DOHH2 (cell line): ENCODE results near the gene SUGP2.

Source experiments
- H3F3A ChIP-seq: fragments of 200-600 bp; sonication (generic), shearing (Covaris generic); 2 replicates; pipeline ENCODE4 v1.6.0; 2016; ENCODE audit warnings: antibody characterized with exemption, mild to moderate bottlenecking; ENCODE audit not compliant: control insufficient read depth, insufficient read depth
- H3K27ac ChIP-seq: fragments of 200-600 bp; sonication (generic); 2 replicates; pipeline ENCODE4 v1.5.1; 2014; ENCODE audit warnings: low read depth, mild to moderate bottlenecking, low read length, moderate library complexity
- H3K27me3 ChIP-seq: fragments of 200-600 bp; sonication (generic); 2 replicates; pipeline ENCODE4 v1.6.1; 2014; ENCODE audit warnings: mild to moderate bottlenecking, low read length, mixed read lengths; ENCODE audit not compliant: control insufficient read depth
- H3K36me3 ChIP-seq: fragments of 200-600 bp; sonication (generic); 2 replicates; pipeline ENCODE4 v1.6.1; 2014; ENCODE audit warnings: mild to moderate bottlenecking, low read length, moderate library complexity, mixed read lengths; ENCODE audit not compliant: control insufficient read depth
- H3K4me1 ChIP-seq: fragments of 200-600 bp; sonication (generic); 2 replicates; pipeline ENCODE4 v1.6.1; 2014; ENCODE audit warnings: mild to moderate bottlenecking, low read length, mixed read lengths; ENCODE audit not compliant: control insufficient read depth
- H3K4me2 ChIP-seq: fragments of 200-600 bp; sonication (generic); 2 replicates; pipeline ENCODE4 v1.6.0; 2014; ENCODE audit warnings: mild to moderate bottlenecking, low read length, moderate library complexity
- H3K4me3 ChIP-seq: fragments of 200-600 bp; sonication (generic); 2 replicates; pipeline ENCODE4 v1.5.1; 2014; ENCODE audit warnings: mild to moderate bottlenecking, low read length, mixed read lengths
- H3K79me2 ChIP-seq: fragments of 200-600 bp; sonication (generic); 2 replicates; pipeline ENCODE4 v1.6.1; 2014; ENCODE audit warnings: mild to moderate bottlenecking, low read length, mixed read lengths; ENCODE audit not compliant: control insufficient read depth
- H3K9me2 ChIP-seq: fragments of 200-600 bp; sonication (generic); replicated peaks from 2 replicates; pipeline ENCODE4 v1.6.1; 2014; ENCODE audit warnings: mild to moderate bottlenecking, low read length, mixed read lengths; ENCODE audit not compliant: control insufficient read depth
- H3K9me3 ChIP-seq: fragments of 200-600 bp; sonication (generic); 2 replicates; pipeline ENCODE4 v1.6.1; 2014; ENCODE audit warnings: antibody characterized with exemption, low read length, mixed read lengths; ENCODE audit not compliant: control insufficient read depth, insufficient read depth
- H4K20me1 ChIP-seq: fragments of 200-600 bp; sonication (generic); 2 replicates; pipeline ENCODE4 v1.6.0; 2014; ENCODE audit warnings: low read depth, mild to moderate bottlenecking, antibody characterized with exemption, low read length, moderate library complexity; ENCODE audit not compliant: control insufficient read depth, insufficient read depth
- CTCF ChIP-seq: fragments of 200-600 bp; sonication (generic); IDR thresholded peaks from one replicate; pipeline ENCODE4 v1.5.1; 2014; ENCODE audit warnings: antibody characterized with exemption, mild to moderate bottlenecking, low read depth, low read length; ENCODE audit not compliant: poor library complexity, severe bottlenecking
- EZH2phosphoT487 ChIP-seq: fragments of 200-600 bp; sonication (generic); IDR thresholded peaks from 2 replicates; pipeline ENCODE4 v1.6.1; 2017; ENCODE audit warnings: borderline replicate concordance, mild to moderate bottlenecking, antibody characterized with exemption, low read length, moderate library complexity, mixed read lengths

Gene SUGP2

GRCh38 chr19:18982669-18983068, 50.6 kb downstream of the SUGP2 start:
- Histone ChIP-seq H3K9me2 (no peaks in the 10 kb centered on the region), H3F3A (no peaks in the 10 kb centered on the region), H3K36me3 (no peaks in the 10 kb centered on the region), H3K79me2 (no peaks in the 10 kb centered on the region), H4K20me1 (no peaks in the 10 kb centered on the region), H3K27me3 (peaks cover 2% of the 10 kb centered on the region; the same call in 1 of the 2 replicates), H3K4me3 (no peak overlapping the region), H3K9me3 (no peaks in the 10 kb centered on the region), H3K27ac (no peak overlapping the region), H3K4me2 (no peak overlapping the region), H3K4me1 (peaks cover 7% of the 10 kb centered on the region; the same call in 1 of the 2 replicates)
- no peak for TF ChIP-seq CTCF
- no peak for TF ChIP-seq EZH2phosphoT487

GRCh38 chr19:18980432-18981020, 52.8 kb downstream of the SUGP2 start:
- H3K9me3 ChIP-seq: no peaks in the 10 kb centered on the region
- H4K20me1 ChIP-seq: no peaks in the 10 kb centered on the region
- H3K27me3 ChIP-seq: peaks cover 2% of the 10 kb centered on the region; the same call in 1 of the 2 replicates
- H3K4me3 ChIP-seq: no peak overlapping the region
- TF ChIP-seq EZH2phosphoT487 (no peak), CTCF (no peak)
- H3K27ac ChIP-seq: no peak overlapping the region
- H3K36me3 ChIP-seq: no peaks in the 10 kb centered on the region
- no peaks in the 10 kb centered on the region for H3F3A ChIP-seq
- H3K79me2 ChIP-seq: no peaks in the 10 kb centered on the region
- H3K4me2 ChIP-seq: no peak overlapping the region
- H3K4me1 ChIP-seq: no peaks in the 10 kb centered on the region
- H3K9me2 ChIP-seq: no peaks in the 10 kb centered on the region

GRCh38 chr19:18978616-18979015, 54.7 kb downstream of the SUGP2 start:
- H3K36me3 ChIP-seq: no peaks in the 10 kb centered on the region
- H3K9me3 ChIP-seq: no peaks in the 10 kb centered on the region
- H3K4me2 ChIP-seq: no peak overlapping the region
- H3K27me3 ChIP-seq: peaks cover 2% of the 10 kb centered on the region; the same call in 1 of the 2 replicates
- H3K4me1 ChIP-seq: no peaks in the 10 kb centered on the region
- TF ChIP-seq EZH2phosphoT487: no peak
- no peak for TF ChIP-seq CTCF
- H3F3A ChIP-seq: no peaks in the 10 kb centered on the region
- no peak overlapping the region for H3K27ac ChIP-seq
- no peaks in the 10 kb centered on the region for H3K79me2 ChIP-seq
- H3K4me3 ChIP-seq: no peak overlapping the region
- no peaks in the 10 kb centered on the region for H3K9me2 ChIP-seq
- H4K20me1 ChIP-seq: no peaks in the 10 kb centered on the region
